GM23248 (cell line): ENCODE measurements around the gene MEIS2. TPM values are rescaled to one million over a fixed set of nuclear protein-coding genes. Genes with fewer than 3 reads are reported as not detected.

Source experiments
- DNase-seq: peaks from one replicate; pipeline ENCODE4 v3.0.0-alpha.2; 2015
- H2AFZ ChIP-seq: fragments of 200-600 bp; sonication (generic); 2 replicates; pipeline ENCODE4 v1.6.1; 2016; ENCODE audit warnings: antibody characterized with exemption
- H3F3A ChIP-seq: fragments of 200-600 bp; sonication (generic); 2 replicates; pipeline ENCODE4 v1.6.1; 2016; ENCODE audit warnings: mild to moderate bottlenecking, antibody characterized with exemption, mixed run types; ENCODE audit not compliant: insufficient read depth
- H3K27ac ChIP-seq: fragments of 200-600 bp; sonication (generic); 2 replicates; pipeline ENCODE4 v1.5.1; 2016; ENCODE audit warnings: mild to moderate bottlenecking
- H3K27me3 ChIP-seq: fragments of 200-600 bp; sonication (generic); replicated peaks from 2 replicates; pipeline ENCODE4 v1.6.1; 2016; ENCODE audit warnings: mild to moderate bottlenecking; ENCODE audit not compliant: insufficient read depth
- H3K36me3 ChIP-seq: fragments of 200-600 bp; sonication (generic); 2 replicates; pipeline ENCODE4 v1.6.1; 2016; ENCODE audit warnings: low read depth, mild to moderate bottlenecking
- H3K4me1 ChIP-seq: fragments of 200-600 bp; sonication (generic); 2 replicates; pipeline ENCODE4 v1.6.1; 2016; ENCODE audit warnings: mild to moderate bottlenecking; ENCODE audit not compliant: insufficient read depth
- H3K4me2 ChIP-seq: fragments of 200-600 bp; sonication (generic); one replicate; pipeline ENCODE4 v1.6.1; 2016; ENCODE audit warnings: mild to moderate bottlenecking; ENCODE audit not compliant: unreplicated experiment
- H3K4me3 ChIP-seq: fragments of 200-600 bp; sonication (generic); 2 replicates; pipeline ENCODE4 v1.5.1; 2016; ENCODE audit warnings: mild to moderate bottlenecking
- H3K79me2 ChIP-seq: fragments of 200-600 bp; sonication (generic); 2 replicates; pipeline ENCODE4 v1.6.1; 2016; ENCODE audit warnings: mild to moderate bottlenecking; ENCODE audit not compliant: insufficient read depth
- H3K9ac ChIP-seq: fragments of 200-600 bp; sonication (generic); 2 replicates; pipeline ENCODE4 v1.6.1; 2016; ENCODE audit warnings: mild to moderate bottlenecking
- H3K9me2 ChIP-seq: fragments of 200-600 bp; sonication (generic); 2 replicates; pipeline ENCODE4 v1.6.1; 2016; ENCODE audit warnings: mixed run types, mild to moderate bottlenecking, moderate library complexity; ENCODE audit not compliant: insufficient read depth
- H3K9me3 ChIP-seq: fragments of 200-600 bp; sonication (generic); one replicate; pipeline ENCODE4 v1.6.1; 2017; ENCODE audit warnings: low read depth
- H4K20me1 ChIP-seq: fragments of 200-600 bp; sonication (generic); 2 replicates; pipeline ENCODE4 v1.6.0; 2016; ENCODE audit not compliant: insufficient read depth
- EZH2 ChIP-seq: fragments of 200-600 bp; sonication (generic); IDR thresholded peaks from 2 replicates; pipeline ENCODE4 v1.6.1; 2018; ENCODE audit warnings: antibody characterized with exemption, mild to moderate bottlenecking; ENCODE audit not compliant: insufficient read depth, poor library complexity, severe bottlenecking
- EZH2phosphoT487 ChIP-seq: fragments of 200-600 bp; sonication (generic); IDR thresholded peaks from 2 replicates; pipeline ENCODE4 v1.6.1; 2018; ENCODE audit warnings: antibody characterized with exemption, moderate library complexity, mild to moderate bottlenecking, low read depth; ENCODE audit not compliant: insufficient read depth
- WGBS, 2 experiments: methylation state at CpG; one replicate each; pipeline ENCODE4 v1.1.6; 2015 to 2017; ENCODE audit warnings: low lambda C conversion rate in 2 of 2, low coverage in 1 of 2; ENCODE audit errors: missing lambda C conversion rate in 2 of 2; 5-methylcytosine and 5-hydroxymethylcytosine counted together
- in situ Hi-C: fragments of 300-500 bp; cut with MboI; formaldehyde crosslinking; loops from 2 replicates; pipeline ENCODE4 v1.15.0; 2020
- polyA plus RNA-seq: library from polyadenylated mRNA; unstranded; fragments of >200 nt; fragmentation: Nextera tagmentation; extraction: Ambion mirVana; gene quantifications from 2 replicates; pipeline ENCODE4 v1.2.1, GENCODE V29; 2016
- total RNA-seq: library from RNA; depleted of rRNA; stranded (reverse); fragments of >200 nt; shearing (Covaris generic); gene quantifications from 2 replicates; pipeline ENCODE4 v1.2.3, GENCODE V29; 2014

Gene MEIS2
- total and polyA plus RNA-seq, 2 experiments from 2014 or later, result 23.7 to 24.1 TPM

DNA sequence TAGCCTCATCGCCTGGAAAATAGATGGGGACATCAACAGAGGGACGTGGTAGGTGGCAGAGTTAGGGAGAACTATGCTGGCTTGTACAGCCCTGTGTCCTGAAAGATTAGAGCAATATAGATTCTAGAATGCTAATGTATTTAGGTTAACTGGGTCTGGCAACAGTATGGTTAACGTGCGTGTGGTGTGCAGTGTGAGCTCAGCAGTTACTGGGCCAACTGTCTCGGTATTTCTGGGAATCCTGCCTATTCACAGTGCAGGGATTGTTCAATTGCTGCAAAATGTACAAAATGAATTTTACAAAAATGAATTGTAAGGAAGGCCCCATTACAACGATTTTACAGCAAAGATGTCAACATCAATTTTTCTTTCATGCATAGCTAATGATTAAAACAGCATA lies 20.6 kb downstream of the MEIS2 start:
- TF ChIP-seq EZH2phosphoT487 (no peak), EZH2 (no peak)
- Histone ChIP-seq H3K9me3 (no peaks in the 10 kb centered on the region), H3K27me3 (no peaks in the 10 kb centered on the region), H3K27ac (peak overlapping the region; percentile 50), H3K4me3 (no peak overlapping the region), H2AFZ (no peak overlapping the region), H3K9me2 (no peaks in the 10 kb centered on the region), H3K4me1 (peaks cover 32% of the 10 kb centered on the region), H3K79me2 (peaks cover 96% of the 10 kb centered on the region), H4K20me1 (0 out of 2 replicates have a peak, but pooled peaks cover 3% of the 10 kb centered on the region), H3K9ac (no peak overlapping the region), H3F3A (peaks cover 9% of the 10 kb centered on the region; the same call in 1 of the 2 replicates), H3K4me2 (peak overlapping the region; percentile 46), H3K36me3 (peaks cover 54% of the 10 kb centered on the region)
- DNase-seq, result peak; percentile 81
- in situ Hi-C loops, result no loop called here
- whole genome bisulfite sequencing, 2 experiments, result 39% methylated on average over 6 of the region's 6 CpGs

DNA sequence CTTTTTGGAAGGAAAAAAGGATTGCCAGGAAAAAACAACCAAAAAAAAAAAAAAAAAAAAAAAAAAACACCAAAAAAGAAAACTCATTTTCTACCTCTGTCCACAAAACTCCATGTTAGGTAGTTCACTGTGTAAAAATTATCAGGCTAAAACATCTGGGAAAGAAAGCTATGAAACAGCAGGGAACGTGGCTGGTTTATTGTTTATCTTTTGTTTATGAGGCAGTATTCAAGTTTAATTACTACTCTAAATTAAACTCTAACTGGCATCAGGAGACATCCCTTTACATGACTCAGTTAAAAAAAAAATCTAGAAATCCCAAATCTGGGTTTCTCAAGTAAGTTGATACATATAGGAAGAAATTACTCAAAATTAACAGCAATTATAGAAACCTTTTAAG lies 21.8 kb downstream of the MEIS2 start:
- no peak overlapping the region for H3K4me2 ChIP-seq
- H3K27ac ChIP-seq, result no peak overlapping the region
- H3K9ac ChIP-seq, result no peak overlapping the region

DNA sequence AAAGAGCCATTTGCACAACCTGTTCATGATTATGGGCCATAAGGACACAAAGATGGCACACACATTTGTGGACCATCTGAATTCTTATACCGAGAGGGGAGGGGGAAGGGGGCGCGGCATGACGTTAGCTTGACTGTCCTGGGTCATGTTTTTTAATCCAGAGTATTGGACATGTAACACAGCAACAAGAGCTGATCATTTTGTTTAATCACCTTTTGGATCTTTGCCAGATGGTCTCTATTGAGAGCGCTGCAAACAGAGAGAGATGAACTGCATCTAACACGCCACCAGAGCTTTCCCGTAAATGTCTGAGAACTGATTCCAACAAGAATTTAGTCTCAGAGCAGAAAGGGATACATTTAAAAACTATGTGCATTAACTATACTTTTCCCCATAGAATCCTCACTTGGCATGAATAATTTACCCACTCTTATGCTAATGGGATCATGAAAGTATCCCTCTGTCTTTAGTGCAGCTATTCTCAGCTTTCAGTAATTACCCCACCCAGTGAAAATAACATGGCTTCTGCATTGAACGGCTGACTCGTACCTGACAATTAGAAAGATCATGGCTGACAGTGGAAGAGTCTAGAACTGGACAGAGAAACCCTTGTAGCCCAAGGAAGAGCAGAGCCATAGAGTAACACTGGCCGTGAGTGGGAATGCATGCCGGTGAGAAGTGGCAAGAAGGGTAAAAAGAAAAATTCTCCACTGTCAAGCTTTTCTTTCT lies 22.6 kb downstream of the MEIS2 start:
- Histone ChIP-seq H3K4me2 (no peak overlapping the region), H4K20me1 (0 out of 2 replicates have a peak, but pooled peaks cover 3% of the 10 kb centered on the region), H3K9me3 (no peaks in the 10 kb centered on the region), H3K4me3 (no peak overlapping the region), H2AFZ (no peak overlapping the region), H3K9ac (no peak overlapping the region), H3K27me3 (no peaks in the 10 kb centered on the region), H3K9me2 (no peaks in the 10 kb centered on the region), H3F3A (peaks cover 10% of the 10 kb centered on the region; the same call in 1 of the 2 replicates), H3K79me2 (peaks cover 94% of the 10 kb centered on the region), H3K36me3 (peaks cover 52% of the 10 kb centered on the region), H3K27ac (no peak overlapping the region), H3K4me1 (peaks cover 32% of the 10 kb centered on the region)
- TF ChIP-seq EZH2phosphoT487 (no peak), EZH2 (no peak)
- no peak for DNase-seq
- WGBS, 2 experiments, result 80 to 88% methylated on average over 9 to 11 of the region's 11 CpGs
- in situ Hi-C loops, result no loop called here

More for the DNA sequence above, 21.8 kb downstream of the MEIS2 start:
- H3K27me3 ChIP-seq, result no peaks in the 10 kb centered on the region
- peaks cover 54% of the 10 kb centered on the region for H3K36me3 ChIP-seq
- WGBS, 2 experiments, result 49 to 68% methylated on average over 1 of the region's 1 CpG
- H3K4me1 ChIP-seq, result peaks cover 32% of the 10 kb centered on the region
- peaks cover 10% of the 10 kb centered on the region; the same call in 1 of the 2 replicates for H3F3A ChIP-seq
- TF ChIP-seq EZH2, result no peak
- no peak for TF ChIP-seq EZH2phosphoT487
- H2AFZ ChIP-seq, result no peak overlapping the region
- in situ Hi-C loops, result no loop called here
- DNase-seq, result no peak
- no peak overlapping the region for H3K4me3 ChIP-seq
- no peaks in the 10 kb centered on the region for H3K9me3 ChIP-seq
- no peaks in the 10 kb centered on the region for H3K9me2 ChIP-seq
- H4K20me1 ChIP-seq, result 0 out of 2 replicates have a peak, but pooled peaks cover 3% of the 10 kb centered on the region
- peaks cover 94% of the 10 kb centered on the region for H3K79me2 ChIP-seq

GRCh38 chr15:37076543-37076942 lies 23.8 kb downstream of the MEIS2 start:
- 0 out of 2 replicates have a peak, but pooled peaks cover 3% of the 10 kb centered on the region for H4K20me1 ChIP-seq
- peaks cover 10% of the 10 kb centered on the region; the same call in 1 of the 2 replicates for H3F3A ChIP-seq
- H3K4me2 ChIP-seq, result peak overlapping the region; percentile 15
- in situ Hi-C loops, result no loop called here
- no peak for TF ChIP-seq EZH2phosphoT487
- TF ChIP-seq EZH2, result no peak
- H3K27me3 ChIP-seq, result no peaks in the 10 kb centered on the region
- H3K4me1 ChIP-seq, result peaks cover 32% of the 10 kb centered on the region
- H3K27ac ChIP-seq, result peak overlapping the region; percentile 22; the same call in 1 of the 2 replicates
- peak; percentile 65 for DNase-seq
- no peak overlapping the region for H3K4me3 ChIP-seq
- no peaks in the 10 kb centered on the region for H3K9me3 ChIP-seq
- H2AFZ ChIP-seq, result no peak overlapping the region
- peaks cover 41% of the 10 kb centered on the region; the same call in 1 of the 2 replicates for H3K36me3 ChIP-seq
- peaks cover 96% of the 10 kb centered on the region for H3K79me2 ChIP-seq
- no peaks in the 10 kb centered on the region for H3K9me2 ChIP-seq
- H3K9ac ChIP-seq, result no peak overlapping the region
